ENCODE measurements around the gene GNPNAT1. TPM values are rescaled to one million over a fixed set of nuclear protein-coding genes. Genes with fewer than 3 reads are reported as not detected.
"Not testable (repeated sequence)": the region's sequence is repeated elsewhere in the genome, so short reads cannot be mapped to it uniquely, and the experiment has no call there.

The GNPNAT1 gene
- total RNA-seq, 1 experiment from 2014 or later, result 45.2 TPM

DNA sequence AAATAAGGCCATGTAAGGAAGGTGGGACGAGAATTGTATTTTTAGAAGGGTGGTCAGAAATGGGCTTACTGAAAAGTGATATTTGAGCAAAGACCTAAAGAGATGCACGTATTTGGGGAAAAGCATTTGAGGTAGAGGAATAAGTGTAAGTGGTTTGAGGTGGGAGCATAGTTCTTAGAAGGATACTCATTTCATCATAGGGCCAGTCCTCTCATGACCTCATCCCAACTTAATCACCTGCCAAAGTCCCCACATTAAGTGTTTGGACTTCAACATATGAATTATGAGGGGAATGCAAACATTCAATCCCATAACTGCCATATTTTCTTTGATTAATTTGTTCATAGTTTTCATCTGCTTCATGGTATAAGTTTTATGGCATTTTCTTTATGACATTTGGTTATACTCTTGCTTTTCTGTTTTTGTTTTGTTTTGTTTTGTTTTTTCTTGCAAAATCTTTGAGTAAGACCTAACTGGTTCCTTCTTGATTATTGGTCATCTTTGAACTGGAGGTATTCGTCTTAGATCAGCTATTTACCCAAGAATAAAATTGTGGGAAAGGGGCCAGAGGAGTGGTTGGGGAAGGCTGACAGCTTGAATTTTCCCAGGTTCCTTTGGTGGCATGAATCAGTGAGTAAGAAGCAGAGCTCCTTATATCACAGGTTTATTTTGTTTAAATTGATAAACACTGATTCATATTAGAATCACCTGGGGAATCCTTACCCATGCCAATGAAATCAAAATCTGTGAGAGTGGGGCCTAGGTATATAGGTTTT, 24.2 kb downstream of the GNPNAT1 start:
- Histone ChIP-seq H3K27me3 (ENCODE audit: insufficient read depth, low read depth) (no peaks in the 10 kb centered on the region), H3F3A (ENCODE audit: insufficient read depth, low read depth) (no peaks in the 10 kb centered on the region), H3K79me2 (ENCODE audit: low read depth) (no peaks in the 10 kb centered on the region), H3K4me2 (no peak overlapping the region), H3K9me2 (ENCODE audit: insufficient read depth) (no peaks in the 10 kb centered on the region), H3K27ac (no peak overlapping the region), H3K4me1 (replicated peaks; ENCODE audit: insufficient read depth) (no peaks in the 10 kb centered on the region), H4K20me1 (ENCODE audit: insufficient read depth) (no peaks in the 10 kb centered on the region), H3K36me3 (ENCODE audit: low read depth) (no peaks in the 10 kb centered on the region), H3K9me3 (ENCODE audit: insufficient read depth, low read depth) (no peaks in the 10 kb centered on the region), H2AFZ (no peak overlapping the region), H3K4me3 (no peak overlapping the region)
- ChIA-PET POLR2A (ENCODE audit: unreplicated experiment) (no interaction called here), CTCF (no interaction called here)
- no peak for DNase-seq
- intact Hi-C loops (cut with micrococcal nuclease; ENCODE audit: unreplicated experiment), result no loop called here
- no TSS peak for BruUV-seq (replicated peaks)
- TF ChIP-seq, protein P1, sequence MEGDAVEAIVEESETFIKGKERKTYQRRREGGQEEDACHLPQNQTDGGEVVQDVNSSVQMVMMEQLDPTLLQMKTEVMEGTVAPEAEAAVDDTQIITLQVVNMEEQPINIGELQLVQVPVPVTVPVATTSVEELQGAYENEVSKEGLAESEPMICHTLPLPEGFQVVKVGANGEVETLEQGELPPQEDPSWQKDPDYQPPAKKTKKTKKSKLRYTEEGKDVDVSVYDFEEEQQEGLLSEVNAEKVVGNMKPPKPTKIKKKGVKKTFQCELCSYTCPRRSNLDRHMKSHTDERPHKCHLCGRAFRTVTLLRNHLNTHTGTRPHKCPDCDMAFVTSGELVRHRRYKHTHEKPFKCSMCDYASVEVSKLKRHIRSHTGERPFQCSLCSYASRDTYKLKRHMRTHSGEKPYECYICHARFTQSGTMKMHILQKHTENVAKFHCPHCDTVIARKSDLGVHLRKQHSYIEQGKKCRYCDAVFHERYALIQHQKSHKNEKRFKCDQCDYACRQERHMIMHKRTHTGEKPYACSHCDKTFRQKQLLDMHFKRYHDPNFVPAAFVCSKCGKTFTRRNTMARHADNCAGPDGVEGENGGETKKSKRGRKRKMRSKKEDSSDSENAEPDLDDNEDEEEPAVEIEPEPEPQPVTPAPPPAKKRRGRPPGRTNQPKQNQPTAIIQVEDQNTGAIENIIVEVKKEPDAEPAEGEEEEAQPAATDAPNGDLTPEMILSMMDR (conservative IDR thresholded peaks at IDR 0.05), result no peak
- no peak for TF ChIP-seq EZH2 (IDR thresholded peaks at IDR 0.05; ENCODE audit: low read depth)

DNA sequence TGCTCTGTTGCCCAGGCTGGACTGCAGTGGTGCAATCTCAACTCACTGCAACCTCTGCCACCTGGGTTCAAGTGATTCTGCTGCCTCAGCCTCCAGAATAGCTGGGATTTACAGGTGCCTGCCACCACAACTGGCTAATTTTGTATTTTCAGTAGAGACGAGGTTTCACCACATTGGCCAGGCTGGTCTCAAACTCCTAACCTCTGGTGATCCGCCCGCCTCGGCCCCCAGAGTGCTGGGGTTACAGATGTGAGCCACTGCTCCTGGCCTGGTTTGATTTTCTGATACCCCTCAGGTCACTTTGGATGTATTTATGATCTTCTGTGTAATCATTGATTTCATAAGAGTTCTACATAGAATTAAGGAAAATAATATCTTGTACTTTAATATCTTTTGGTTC, 28.5 kb downstream of the GNPNAT1 start:
- H3K4me3 ChIP-seq; H3K4me2 ChIP-seq; H3K27ac ChIP-seq; H3K79me2 ChIP-seq (ENCODE audit: low read depth); CTCF ChIA-PET; H3K27me3 ChIP-seq (ENCODE audit: insufficient read depth, low read depth); H4K20me1 ChIP-seq (ENCODE audit: insufficient read depth); H3K36me3 ChIP-seq (ENCODE audit: low read depth); H2AFZ ChIP-seq; intact Hi-C loops (cut with micrococcal nuclease; ENCODE audit: unreplicated experiment); DNase-seq; H3K4me1 ChIP-seq (replicated peaks; ENCODE audit: insufficient read depth); H3F3A ChIP-seq (ENCODE audit: insufficient read depth, low read depth); H3K9me3 ChIP-seq (ENCODE audit: insufficient read depth, low read depth); BruUV-seq (replicated peaks); H3K9me2 ChIP-seq (ENCODE audit: insufficient read depth): not testable (repeated sequence)
- POLR2A ChIA-PET (ENCODE audit: unreplicated experiment), result interaction anchor here (0.6 kb wide), 1 partner anchor 63 kb away, joined by 11 read pairs; no protein-coding TSS in a partner anchor

DNA sequence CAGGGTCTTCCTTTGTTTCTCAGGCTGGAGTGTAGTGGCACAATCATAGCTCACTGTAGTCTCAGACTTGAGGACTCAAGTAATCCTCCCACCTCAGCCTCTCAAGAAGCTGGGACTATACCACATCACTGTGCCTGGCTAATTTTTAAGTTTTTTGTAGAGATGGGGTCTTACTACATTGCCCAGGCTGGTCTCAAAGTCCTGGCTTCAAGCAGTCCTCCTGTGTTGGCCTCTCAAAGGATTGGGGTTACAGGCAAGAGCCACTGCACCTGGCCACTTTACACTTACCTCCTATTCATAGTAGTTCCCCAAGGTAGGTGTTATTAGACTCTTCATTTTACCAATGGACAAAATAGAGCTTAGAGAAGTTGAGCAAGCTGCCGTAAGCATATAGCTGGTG, 32.3 kb downstream of the GNPNAT1 start:
- H3K27ac ChIP-seq, result no peak overlapping the region
- DNase-seq, result no peak
- BruUV-seq (replicated peaks), result no TSS peak
- H2AFZ ChIP-seq, result no peak overlapping the region
- no peak overlapping the region for H3K4me2 ChIP-seq
- H3F3A ChIP-seq (ENCODE audit: insufficient read depth, low read depth), result no peaks in the 10 kb centered on the region
- H3K9me2 ChIP-seq (ENCODE audit: insufficient read depth), result no peaks in the 10 kb centered on the region
- H3K4me1 ChIP-seq (replicated peaks; ENCODE audit: insufficient read depth), result no peaks in the 10 kb centered on the region
- H3K27me3 ChIP-seq (ENCODE audit: insufficient read depth, low read depth), result no peaks in the 10 kb centered on the region
- ChIA-PET CTCF (no interaction called here), POLR2A (ENCODE audit: unreplicated experiment) (no interaction called here)
- H3K36me3 ChIP-seq (ENCODE audit: low read depth), result no peaks in the 10 kb centered on the region
- H3K4me3 ChIP-seq, result no peak overlapping the region
- intact Hi-C loops (cut with micrococcal nuclease; ENCODE audit: unreplicated experiment), result no loop called here
- H4K20me1 ChIP-seq (ENCODE audit: insufficient read depth), result no peaks in the 10 kb centered on the region
- TF ChIP-seq EZH2 (IDR thresholded peaks at IDR 0.05; ENCODE audit: low read depth), result no peak
- TF ChIP-seq, protein P1 (conservative IDR thresholded peaks at IDR 0.05), result no peak
- no peaks in the 10 kb centered on the region for H3K9me3 ChIP-seq (ENCODE audit: insufficient read depth, low read depth)
- no peaks in the 10 kb centered on the region for H3K79me2 ChIP-seq (ENCODE audit: low read depth)

Data from PC-9 (cell line).